A549 (cell line): ENCODE data around the gene RPL10. TPM values are rescaled to one million over a fixed set of nuclear protein-coding genes. Genes with fewer than 3 reads are reported as not detected.

ENCODE experiments used
- ATAC-seq, 2 experiments: fragments of 200-7000 bp in 1 of 2; fragments of >200 bp in 1 of 2; cut with Nextera tagmentation in 1 of 2; cut with Tn5 transposase in 1 of 2; 3 replicates each; pipeline versions ENCODE4 v1.8.0 to v1.9.1; 2018 to 2020; ENCODE audit warnings: mild to moderate bottlenecking in 1 of 2, moderate library complexity in 1 of 2
- CTCF ChIA-PET: fragments of 300-600 bp; sonication (Branson Sonifier 250); formaldehyde crosslinking; extraction: SDS; loops from one replicate; lab custom pipeline; 2021; ENCODE audit warnings: antibody characterized with exemption, inconsistent platforms; lab: Yijun Ruan, JAX
- POLR2A ChIA-PET: fragments of 350-600 bp; formaldehyde crosslinking; extraction: SDS; loops from one replicate; lab custom pipeline; 2021; ENCODE audit warnings: antibody characterized with exemption, inconsistent platforms; lab: Yijun Ruan, JAX
- DNase-seq, 2 experiments: peaks; one replicate each; pipeline versions ENCODE4 v3.0.0 to v3.0.0-alpha.2; 2011 to 2016; ENCODE audit warnings: low read depth in 1 of 2, low spot score in 1 of 2
- FAIRE-seq: peaks from 2 replicates; lab custom pipeline; 2011; peaks lifted over from hg19 to GRCh38; lab: Jason Lieb, UNC
- H3K27ac ChIP-seq, 2 experiments: fragments of >200 bp; sonication (Bioruptor Twin); formaldehyde crosslinking; 3 replicates each; pipeline ENCODE4 v1.5.1; 2016 to 2017
- H3K4me1 ChIP-seq: fragments of >200 bp; sonication (Bioruptor Twin); formaldehyde crosslinking; 3 replicates; pipeline ENCODE4 v1.6.1; 2016
- H3K4me2 ChIP-seq: fragments of >200 bp; sonication (Bioruptor Twin); formaldehyde crosslinking; 3 replicates; pipeline ENCODE4 v1.6.1; 2016
- H3K4me3 ChIP-seq: fragments of >200 bp; sonication (Bioruptor Twin); formaldehyde crosslinking; 3 replicates; pipeline ENCODE4 v1.5.1; 2016
- H3K9me3 ChIP-seq: fragments of >200 bp; sonication (Bioruptor Twin); formaldehyde crosslinking; 3 replicates; pipeline ENCODE4 v1.6.1; 2016
- CBX2 ChIP-seq: fragments of 200-600 bp; sonication (generic); IDR thresholded peaks from 2 replicates; pipeline ENCODE4 v1.6.1; 2016; ENCODE audit warnings: low read depth, mild to moderate bottlenecking, borderline replicate concordance
- CBX8 ChIP-seq: fragments of 200-600 bp; sonication (generic); IDR thresholded peaks from 2 replicates; pipeline ENCODE4 v1.6.1; 2016
- CHD2 ChIP-seq: fragments of 150-350 bp; IDR thresholded peaks from 2 replicates; pipeline ENCODE4 v1.6.1; 2014; ENCODE audit warnings: low read length; ENCODE audit not compliant: partially characterized antibody
- CHD4 ChIP-seq: fragments of 200-600 bp; sonication (generic); IDR thresholded peaks from 2 replicates; pipeline ENCODE4 v1.6.1; 2016; ENCODE audit warnings: antibody characterized with exemption, mild to moderate bottlenecking, borderline replicate concordance
- EHF ChIP-seq: fragments of 250-450 bp; sonication (Bioruptor Pico); IDR thresholded peaks from 2 replicates; pipeline ENCODE4 v1.5.0; 2020; ENCODE audit warnings: mild to moderate bottlenecking
- EHMT2 ChIP-seq: fragments of 200-600 bp; sonication (generic); IDR thresholded peaks from 2 replicates; pipeline ENCODE4 v1.6.1; 2016; ENCODE audit warnings: antibody characterized with exemption, low read depth, mild to moderate bottlenecking, moderate library complexity
- EP300 ChIP-seq, 2 experiments: fragments of >200 bp; sonication (Bioruptor Twin); formaldehyde crosslinking; IDR thresholded peaks; 2 replicates in 1 of 2; 3 replicates in 1 of 2; pipeline ENCODE4 v1.6.1; 2016 to 2017
- GATA3 ChIP-seq: IDR thresholded peaks from 2 replicates; pipeline ENCODE4 v1.6.1; 2012; ENCODE audit warnings: borderline replicate concordance
- HEYL ChIP-seq: fragments of 250-450 bp; sonication (Bioruptor Pico); IDR thresholded peaks from 2 replicates; pipeline ENCODE4 v1.8.0; 2021; ENCODE audit warnings: mild to moderate bottlenecking, moderate library complexity
- HOXB13 ChIP-seq: fragments of 250-450 bp; sonication (Bioruptor Pico); IDR thresholded peaks from 2 replicates; pipeline ENCODE4 v1.5.0; 2020; ENCODE audit warnings: low read depth, mild to moderate bottlenecking, moderate library complexity
- JUN ChIP-seq, 2 experiments: fragments of >200 bp; sonication (Bioruptor Twin); formaldehyde crosslinking; IDR thresholded peaks; 2 replicates in 1 of 2; 3 replicates in 1 of 2; pipeline ENCODE4 v1.6.1; 2016 to 2017
- KDM1A ChIP-seq: fragments of 200-600 bp; sonication (generic); IDR thresholded peaks from 2 replicates; pipeline ENCODE4 v1.6.1; 2016; ENCODE audit warnings: low read depth, mild to moderate bottlenecking
- MAX ChIP-seq: IDR thresholded peaks from 2 replicates; pipeline ENCODE4 v1.6.1; 2012
- MYC ChIP-seq: IDR thresholded peaks from 2 replicates; pipeline ENCODE4 v1.6.1; 2012; ENCODE audit warnings: mild to moderate bottlenecking, inconsistent platforms, low read length, improper control_type of control experiment, borderline replicate concordance
- PBX3 ChIP-seq: IDR thresholded peaks from 2 replicates; pipeline ENCODE4 v1.6.1; 2012
- POLR2A ChIP-seq: IDR thresholded peaks from 2 replicates; pipeline ENCODE4 v1.6.1; 2012; ENCODE audit warnings: mild to moderate bottlenecking, low read length
- RAD21 ChIP-seq, 2 experiments: fragments of >200 bp in 1 of 2; sonication (Bioruptor Twin) in 1 of 2; formaldehyde crosslinking in 1 of 2; IDR thresholded peaks in 1 of 2; conservative IDR thresholded peaks in 1 of 2; 2 replicates in 1 of 2; 3 replicates in 1 of 2; pipeline ENCODE4 v1.6.1; 2012 to 2018; ENCODE audit warnings: inconsistent platforms in 1 of 2
- RCOR1 ChIP-seq: fragments of 150-350 bp; IDR thresholded peaks from 2 replicates; pipeline ENCODE4 v1.6.1; 2014; ENCODE audit warnings: antibody characterized with exemption, low read length, low read depth
- RFX5 ChIP-seq: fragments of 450-650 bp; IDR thresholded peaks from 2 replicates; pipeline ENCODE4 v1.7.1; 2014; ENCODE audit warnings: antibody characterized with exemption, mild to moderate bottlenecking, moderate library complexity
- RNF2 ChIP-seq: fragments of 200-600 bp; sonication (generic); IDR thresholded peaks from 2 replicates; pipeline ENCODE4 v1.6.1; 2016; ENCODE audit warnings: low read depth, mild to moderate bottlenecking, antibody characterized with exemption, moderate library complexity, borderline replicate concordance
- WGBS: methylation state at CpG from one replicate; pipeline ENCODE4 v1.1.6; 2017; ENCODE audit errors: missing lambda C conversion rate; 5-methylcytosine and 5-hydroxymethylcytosine counted together
- polyA plus RNA-seq, 4 experiments: library from polyadenylated mRNA; depleted of rRNA in 3 of 4; stranded (reverse); fragments of >200 nt; fragmentation: RNase III in 1 of 4; extraction: RNeasy Plus Mini Kit Qiagen cat#74134 plus additional on column Dnase treatment in 1 of 4; gene quantifications; 2 replicates in 3 of 4; 3 replicates in 1 of 4; pipeline ENCODE4 v1.2.3, GENCODE V29; 2011 to 2017
- TF ChIP-seq, protein P1 (sequence below): fragments of 250-450 bp; sonication (Bioruptor Pico); IDR thresholded peaks from 2 replicates; pipeline ENCODE4 v1.5.0; 2021; ENCODE audit warnings: mild to moderate bottlenecking, moderate library complexity, borderline replicate concordance
- TF ChIP-seq, protein P2 (sequence below): fragments of >200 bp; sonication (Bioruptor Twin); formaldehyde crosslinking; IDR thresholded peaks from 3 replicates; pipeline ENCODE4 v1.5.1; 2016

Gene RPL10
- polyA plus RNA-seq, 2 of the 4 experiments (the other 2 are of a cell fraction), result 3,216 to 4,804 TPM

DNA sequence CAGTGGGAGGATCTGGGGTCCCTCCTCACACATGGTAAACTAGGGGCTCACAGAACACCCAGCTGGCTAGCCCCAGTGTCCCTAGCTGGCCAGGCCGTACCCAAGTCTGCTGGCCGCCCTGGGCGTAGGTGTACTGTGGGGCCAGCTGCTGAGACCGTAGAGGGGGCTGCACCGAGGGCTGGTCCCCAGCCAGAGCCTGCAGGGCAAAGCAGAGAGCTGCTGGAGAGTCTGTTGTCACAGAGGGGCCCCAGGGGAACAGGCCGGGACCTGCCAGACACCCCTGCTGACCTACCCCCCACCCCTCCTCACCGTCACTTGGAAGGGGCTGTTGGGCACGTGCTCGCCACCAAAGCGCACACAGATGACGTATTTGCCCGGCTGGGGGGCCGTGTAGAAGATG is 43.7 kb upstream of the RPL10 start:
- ATAC-seq (no peak), DNase-seq (no peak), FAIRE-seq (no peak)
- Histone ChIP-seq H3K4me1 (peaks cover 75% of the 10 kb centered on the region), H3K27ac (no peak overlapping the region), H3K4me2 (no peak overlapping the region), H3K4me3 (no peak overlapping the region), H3K9me3 (no peaks in the 10 kb centered on the region)
- 92% methylated on average over 11 of the region's 13 CpGs for WGBS
- ChIA-PET POLR2A (interaction anchor here (0.8 kb wide), 1 partner anchor 15 kb away, joined by 4 read pairs; no protein-coding TSS in a partner anchor), CTCF (interaction anchor here (1.0 to 1.6 kb wide), 2 partner anchors 14 to 29 kb away, joined by 3 to 5 read pairs; no protein-coding TSS in a partner anchor)
- TF ChIP-seq KDM1A, result no peak

GRCh38 chrX:154355094-154355775 is 42.9 kb upstream of the RPL10 start:
- Histone ChIP-seq H3K27ac (no peak overlapping the region), H3K4me2 (no peak overlapping the region), H3K9me3 (no peaks in the 10 kb centered on the region), H3K4me1 (peaks cover 75% of the 10 kb centered on the region), H3K4me3 (no peak overlapping the region)
- 85% methylated on average over 15 of the region's 30 CpGs for WGBS
- ChIA-PET CTCF (interaction anchor here (1.0 to 1.6 kb wide), 4 partner anchors 13 to 42 kb away, joined by 3 to 5 read pairs (median 4); partner anchors contain the start of gene RPL10), POLR2A (interaction anchor here (0.6 kb wide), 1 partner anchor 14 kb away, joined by 3 read pairs; no protein-coding TSS in a partner anchor)
- ATAC-seq, result no peak
- TF ChIP-seq HEYL (no peak), EHF (CRISPR knock-in tag) (no peak), HOXB13 (CRISPR knock-in tag) (no peak), CHD2 (no peak), EP300 (IDR thresholded peaks at IDR 0.05) (no peak)
- TF ChIP-seq, protein P1, sequence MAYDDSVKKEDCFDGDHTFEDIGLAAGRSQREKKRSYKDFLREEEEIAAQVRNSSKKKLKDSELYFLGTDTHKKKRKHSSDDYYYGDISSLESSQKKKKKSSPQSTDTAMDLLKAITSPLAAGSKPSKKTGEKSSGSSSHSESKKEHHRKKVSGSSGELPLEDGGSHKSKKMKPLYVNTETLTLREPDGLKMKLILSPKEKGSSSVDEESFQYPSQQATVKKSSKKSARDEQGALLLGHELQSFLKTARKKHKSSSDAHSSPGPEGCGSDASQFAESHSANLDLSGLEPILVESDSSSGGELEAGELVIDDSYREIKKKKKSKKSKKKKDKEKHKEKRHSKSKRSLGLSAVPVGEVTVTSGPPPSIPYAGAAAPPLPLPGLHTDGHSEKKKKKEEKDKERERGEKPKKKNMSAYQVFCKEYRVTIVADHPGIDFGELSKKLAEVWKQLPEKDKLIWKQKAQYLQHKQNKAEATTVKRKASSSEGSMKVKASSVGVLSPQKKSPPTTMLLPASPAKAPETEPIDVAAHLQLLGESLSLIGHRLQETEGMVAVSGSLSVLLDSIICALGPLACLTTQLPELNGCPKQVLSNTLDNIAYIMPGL (CRISPR knock-in tag), result no peak
- no peak for DNase-seq
- FAIRE-seq, result no peak

GRCh38 chrX:154355776-154356140 is 42.4 kb upstream of the RPL10 start:
- peak in 1 of 2 experiments; percentile 1; a peak in 2 of 6 replicates for ATAC-seq
- Histone ChIP-seq H3K4me3 (no peak overlapping the region), H3K9me3 (no peaks in the 10 kb centered on the region), H3K27ac (no peak overlapping the region), H3K4me1 (peaks cover 76% of the 10 kb centered on the region), H3K4me2 (no peak overlapping the region)
- 100% methylated on average over 1 of the region's 12 CpGs for WGBS
- CTCF ChIA-PET, result interaction anchor here (1.0 to 1.3 kb wide), 2 partner anchors 18 to 42 kb away, joined by 3 to 4 read pairs; partner anchors contain the start of gene RPL10
- DNase-seq, result no peak
- FAIRE-seq, result no peak
- no peak for TF ChIP-seq RNF2
- no peak for TF ChIP-seq HOXB13 (CRISPR knock-in tag)
- TF ChIP-seq CBX8, result no peak
- TF ChIP-seq PBX3, result peak; percentile 39; the same call in 1 of the 2 replicates
- no peak for TF ChIP-seq KDM1A
- no peak for TF ChIP-seq CHD4
- TF ChIP-seq RAD21 (conservative IDR thresholded peaks at IDR 0.05 in 1 of 2, IDR thresholded peaks at IDR 0.05 in 1 of 2), result no peak
- POLR2A ChIA-PET, result interaction anchor here (0.6 kb wide), 1 partner anchor 14 kb away, joined by 3 read pairs; no protein-coding TSS in a partner anchor

DNA sequence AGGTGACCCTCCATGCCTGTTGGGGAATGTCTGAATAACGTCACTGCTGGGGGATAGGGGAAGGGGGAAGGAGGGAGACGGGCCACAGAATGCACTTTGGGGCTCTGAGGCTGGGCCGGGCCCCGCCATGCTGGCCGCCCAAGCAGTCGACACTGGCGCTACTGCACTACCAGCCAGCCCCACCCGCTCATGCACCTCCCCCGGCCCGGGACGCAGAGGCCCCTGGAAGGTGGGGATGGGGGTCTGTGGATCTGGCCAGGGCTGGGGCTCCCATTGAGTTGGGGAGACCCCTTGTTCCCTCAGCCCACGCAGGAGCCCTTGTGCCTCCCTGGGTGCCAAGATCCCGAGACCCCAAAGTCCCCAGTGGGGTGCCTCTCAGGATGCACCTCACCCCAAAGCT is 41.6 kb upstream of the RPL10 start:
- no peak overlapping the region for H3K4me2 ChIP-seq
- no peak for TF ChIP-seq MYC
- TF ChIP-seq RFX5, result no peak
- no peak for TF ChIP-seq POLR2A
- no peak for TF ChIP-seq GATA3
- no peak for TF ChIP-seq RCOR1
- no peak for TF ChIP-seq RNF2
- TF ChIP-seq JUN (IDR thresholded peaks at IDR 0.05), result no peak
- TF ChIP-seq EHMT2, result no peak
- no peak for TF ChIP-seq MAX
- TF ChIP-seq, protein P2, sequence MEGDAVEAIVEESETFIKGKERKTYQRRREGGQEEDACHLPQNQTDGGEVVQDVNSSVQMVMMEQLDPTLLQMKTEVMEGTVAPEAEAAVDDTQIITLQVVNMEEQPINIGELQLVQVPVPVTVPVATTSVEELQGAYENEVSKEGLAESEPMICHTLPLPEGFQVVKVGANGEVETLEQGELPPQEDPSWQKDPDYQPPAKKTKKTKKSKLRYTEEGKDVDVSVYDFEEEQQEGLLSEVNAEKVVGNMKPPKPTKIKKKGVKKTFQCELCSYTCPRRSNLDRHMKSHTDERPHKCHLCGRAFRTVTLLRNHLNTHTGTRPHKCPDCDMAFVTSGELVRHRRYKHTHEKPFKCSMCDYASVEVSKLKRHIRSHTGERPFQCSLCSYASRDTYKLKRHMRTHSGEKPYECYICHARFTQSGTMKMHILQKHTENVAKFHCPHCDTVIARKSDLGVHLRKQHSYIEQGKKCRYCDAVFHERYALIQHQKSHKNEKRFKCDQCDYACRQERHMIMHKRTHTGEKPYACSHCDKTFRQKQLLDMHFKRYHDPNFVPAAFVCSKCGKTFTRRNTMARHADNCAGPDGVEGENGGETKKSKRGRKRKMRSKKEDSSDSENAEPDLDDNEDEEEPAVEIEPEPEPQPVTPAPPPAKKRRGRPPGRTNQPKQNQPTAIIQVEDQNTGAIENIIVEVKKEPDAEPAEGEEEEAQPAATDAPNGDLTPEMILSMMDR, result no peak
- no peak for TF ChIP-seq CBX2
- TF ChIP-seq RAD21 (conservative IDR thresholded peaks at IDR 0.05 in 1 of 2, IDR thresholded peaks at IDR 0.05 in 1 of 2), result no peak
- ATAC-seq (no peak), DNase-seq (no peak), FAIRE-seq (no peak)
- CTCF ChIA-PET, result interaction anchor here (1.2 to 1.8 kb wide), 3 partner anchors 9 to 179 kb away, joined by 3 to 11 read pairs (median 3); partner anchors contain the start of gene FLNA
- H3K9me3 ChIP-seq, result no peaks in the 10 kb centered on the region
- no peak overlapping the region for H3K27ac ChIP-seq
- POLR2A ChIA-PET, result no interaction called here
- WGBS, result no CpG with 5 or more reads among the region's 13 CpGs
- peaks cover 68% of the 10 kb centered on the region for H3K4me1 ChIP-seq
- no peak overlapping the region for H3K4me3 ChIP-seq
